Activated CD4-positive, alpha-beta T cell treated with anti-CD3 and anti-CD28 coated beads, Interleukin-2, amount 10 ng/mL, durations not matched to agents 7 days and 5 days (primary cell): ENCODE data around the gene PIEZO1. TPM values are rescaled to one million over a fixed set of nuclear protein-coding genes. Genes with fewer than 3 reads are reported as not detected.

ENCODE experiments used
- CTCF ChIA-PET: fragments of 350-600 bp; sonication (Branson Sonifier 250); formaldehyde crosslinking; loops from one replicate; lab custom pipeline; 2021; ENCODE audit warnings: antibody characterized with exemption; lab: Charles Lee
- POLR2A ChIA-PET: fragments of 350-600 bp; sonication (Branson Sonifier 250); formaldehyde crosslinking; loops from one replicate; lab custom pipeline; 2021; ENCODE audit warnings: antibody characterized with exemption; lab: Charles Lee
- DNase-seq: peaks from one replicate; pipeline ENCODE4 v3.0.0-alpha.2; 2020
- H3K27ac Mint-ChIP-seq: one replicate; pipeline ENCODE4 v1.8.0; 2021; ENCODE audit warnings: mild to moderate bottlenecking, moderate library complexity, mixed read lengths
- H3K27me3 Mint-ChIP-seq: one replicate; pipeline ENCODE4 v1.8.0; 2021; ENCODE audit warnings: mixed read lengths
- H3K36me3 Mint-ChIP-seq: one replicate; pipeline ENCODE4 v1.8.0; 2021; ENCODE audit warnings: low read depth, mixed read lengths
- H3K4me1 Mint-ChIP-seq: one replicate; pipeline ENCODE4 v1.8.0; 2021; ENCODE audit warnings: mixed read lengths
- H3K4me3 Mint-ChIP-seq: one replicate; pipeline ENCODE4 v1.8.0; 2021; ENCODE audit warnings: mild to moderate bottlenecking, moderate library complexity, mixed read lengths
- H3K9me3 Mint-ChIP-seq: one replicate; pipeline ENCODE4 v1.8.0; 2021; ENCODE audit warnings: mixed read lengths
- total RNA-seq, 2 experiments: library from RNA; stranded (reverse); gene quantifications; one replicate each; pipeline ENCODE4 v1.2.3, GENCODE V29; 2021

Gene PIEZO1
- total RNA-seq, 2 experiments from 2014 or later, result 239 to 303 TPM

DNA sequence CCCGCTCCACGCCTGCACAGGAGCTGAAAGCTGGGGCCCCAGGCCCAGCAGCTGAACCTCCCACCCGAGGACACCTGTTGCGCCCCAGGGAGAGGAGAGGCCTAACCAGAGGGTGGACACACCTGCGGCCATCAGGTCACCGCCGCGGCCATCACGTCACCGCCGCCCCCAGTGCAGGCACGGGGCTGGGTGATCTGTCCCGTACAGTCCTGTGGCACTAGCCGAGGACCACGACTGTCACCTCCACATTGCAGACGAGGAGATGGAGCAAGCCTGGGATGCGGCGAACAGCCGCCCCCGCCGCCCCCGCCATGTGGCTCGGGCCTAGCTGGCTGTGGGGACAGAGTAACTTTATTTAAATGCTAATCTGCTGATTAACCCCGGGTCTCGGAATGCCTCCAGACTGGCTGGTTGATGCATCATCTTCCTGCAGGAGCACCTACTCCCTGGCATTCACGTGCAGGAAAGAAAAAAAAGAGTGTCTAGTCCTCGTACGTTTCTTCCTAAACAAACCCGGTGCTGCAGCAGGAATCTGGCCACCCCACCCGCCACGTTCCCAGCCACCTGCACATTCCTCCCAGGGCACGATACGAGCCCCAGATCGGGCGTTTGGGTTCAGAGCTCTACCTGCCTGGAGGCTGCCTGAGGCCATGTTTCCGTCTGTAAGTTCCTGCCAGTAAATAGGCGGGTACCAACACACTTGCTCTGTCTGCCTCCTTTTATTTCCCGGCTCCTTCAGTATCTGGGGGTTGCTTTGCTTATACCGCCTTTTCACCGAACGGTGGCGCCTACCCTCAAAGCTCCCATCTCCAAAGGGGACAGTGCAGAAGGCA, 29.9 kb downstream of the PIEZO1 start:
- ChIA-PET POLR2A (no interaction called here), CTCF (interaction anchor here (0.5 to 6.0 kb wide), 2 partner anchors 18 to 552 kb away, joined by 7 to 27 read pairs; no protein-coding TSS in a partner anchor)
- Mint-ChIP-seq H3K9me3 (no peaks in the 10 kb centered on the region), H3K4me1 (peaks cover 24% of the 10 kb centered on the region), H3K4me3 (no peak overlapping the region), H3K27ac (no peak overlapping the region), H3K36me3 (no peaks in the 10 kb centered on the region), H3K27me3 (no peaks in the 10 kb centered on the region)
- DNase-seq, result no peak

DNA sequence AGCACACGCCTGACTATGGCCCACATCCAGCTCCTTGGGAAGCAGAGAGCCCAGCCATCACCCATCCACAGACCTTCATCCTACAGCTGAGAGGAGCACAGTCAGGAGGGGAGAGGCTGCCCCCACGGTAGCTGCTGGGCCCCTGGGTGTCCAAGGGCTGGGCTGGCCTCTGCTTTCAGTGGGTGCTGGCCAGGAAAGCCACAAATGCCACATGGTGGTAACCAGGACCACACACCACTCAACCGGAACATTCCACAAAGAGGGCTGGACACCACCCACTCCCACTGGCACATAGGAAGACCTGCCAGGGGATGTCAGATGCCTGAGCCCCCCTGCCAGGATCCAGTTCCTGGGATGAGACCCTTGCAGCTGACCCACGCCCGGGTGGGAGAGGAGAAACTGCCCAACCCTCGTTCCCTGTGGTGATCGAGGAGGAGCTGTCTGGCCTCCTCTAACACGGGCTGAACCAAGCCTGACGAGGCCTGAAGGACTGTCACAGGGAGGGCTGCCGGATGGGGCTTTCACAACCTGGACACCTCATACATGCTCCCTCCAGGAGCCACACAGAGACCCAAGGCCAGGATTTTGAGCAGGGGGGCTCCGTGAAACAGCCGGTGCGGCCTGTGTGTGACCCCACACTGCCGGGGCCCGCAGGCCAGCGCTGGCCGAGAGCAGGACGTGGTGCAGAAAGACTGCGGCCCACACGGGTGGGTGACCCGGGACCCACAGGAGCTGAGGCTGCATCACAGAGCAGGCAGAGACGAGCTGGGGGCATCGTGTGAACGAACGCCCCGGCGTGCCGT, 30.7 kb downstream of the PIEZO1 start:
- Mint-ChIP-seq H3K27ac (no peak overlapping the region), H3K4me3 (no peak overlapping the region), H3K4me1 (peaks cover 16% of the 10 kb centered on the region), H3K27me3 (no peaks in the 10 kb centered on the region), H3K9me3 (no peaks in the 10 kb centered on the region), H3K36me3 (no peaks in the 10 kb centered on the region)
- no peak for DNase-seq
- POLR2A ChIA-PET, result no interaction called here
- CTCF ChIA-PET, result interaction anchor here (0.7 to 6.0 kb wide), 3 partner anchors 8 to 17 kb away, joined by 3 to 27 read pairs (median 3); no protein-coding TSS in a partner anchor

DNA sequence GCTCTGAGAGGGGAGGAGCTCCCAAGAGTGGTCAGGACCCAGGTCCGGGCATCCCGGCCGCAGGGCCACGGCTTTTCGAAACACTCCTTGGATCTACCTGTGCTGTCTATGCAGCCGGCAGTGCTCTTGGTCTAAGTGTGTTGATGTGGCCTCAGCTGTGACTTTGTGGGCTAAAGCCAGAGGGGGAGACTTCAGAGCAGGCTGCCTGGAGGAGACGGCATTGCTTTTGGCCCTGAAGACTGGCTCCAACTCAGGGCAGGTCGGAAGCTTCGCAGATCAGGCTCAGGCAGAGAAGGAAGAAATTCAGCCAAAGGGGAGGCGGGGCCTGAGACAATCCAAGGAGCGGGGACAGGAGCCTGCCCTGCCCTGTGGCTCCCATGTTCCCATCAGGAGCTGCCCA, 31.4 kb downstream of the PIEZO1 start:
- POLR2A ChIA-PET, result no interaction called here
- no peak overlapping the region for H3K4me3 Mint-ChIP-seq
- H3K27ac Mint-ChIP-seq, result no peak overlapping the region

GRCh38 chr16:88753191-88753590, 31.8 kb downstream of the PIEZO1 start:
- peaks cover under 1% of the 10 kb centered on the region for H3K36me3 Mint-ChIP-seq
- ChIA-PET CTCF (interaction anchor here (0.6 to 6.0 kb wide), 3 partner anchors 14 to 415 kb away, joined by 3 to 27 read pairs (median 3); no protein-coding TSS in a partner anchor), POLR2A (no interaction called here)
- no peak overlapping the region for H3K27ac Mint-ChIP-seq
- no peak for DNase-seq
- no peaks in the 10 kb centered on the region for H3K27me3 Mint-ChIP-seq
- no peak overlapping the region for H3K4me3 Mint-ChIP-seq
- H3K4me1 Mint-ChIP-seq, result peaks cover 6% of the 10 kb centered on the region
- H3K9me3 Mint-ChIP-seq, result no peaks in the 10 kb centered on the region

More for the DNA sequence above, 31.4 kb downstream of the PIEZO1 start:
- peaks cover 10% of the 10 kb centered on the region for H3K4me1 Mint-ChIP-seq
- no peaks in the 10 kb centered on the region for H3K9me3 Mint-ChIP-seq
- no peak for DNase-seq
- CTCF ChIA-PET, result interaction anchor here (0.6 to 6.0 kb wide), 3 partner anchors 14 to 414 kb away, joined by 3 to 27 read pairs (median 3); no protein-coding TSS in a partner anchor
- H3K27me3 Mint-ChIP-seq, result no peaks in the 10 kb centered on the region
- H3K36me3 Mint-ChIP-seq, result no peaks in the 10 kb centered on the region

- no peak for DNase-seq
- CTCF ChIA-PET, result interaction anchor here (6.0 kb wide), 1 partner anchor 15 kb away, joined by 27 read pairs; no protein-coding TSS in a partner anchor
- Mint-ChIP-seq H3K9me3 (no peaks in the 10 kb centered on the region), H3K27ac (no peak overlapping the region), H3K4me3 (no peak overlapping the region), H3K36me3 (peaks cover 3% of the 10 kb centered on the region), H3K4me1 (peaks cover 2% of the 10 kb centered on the region), H3K27me3 (no peaks in the 10 kb centered on the region)
- POLR2A ChIA-PET, result no interaction called here
Measured at GRCh38 chr16:88752386-88753002, 32.5 kb downstream of the PIEZO1 start.

- no peak for DNase-seq
- ChIA-PET POLR2A (no interaction called here), CTCF (interaction anchor here (6.0 kb wide), 1 partner anchor 14 kb away, joined by 27 read pairs; no protein-coding TSS in a partner anchor)
- Mint-ChIP-seq H3K36me3 (peaks cover 3% of the 10 kb centered on the region), H3K27me3 (no peaks in the 10 kb centered on the region), H3K4me3 (no peak overlapping the region), H3K9me3 (no peaks in the 10 kb centered on the region), H3K4me1 (peaks cover 16% of the 10 kb centered on the region), H3K27ac (no peak overlapping the region)
Measured at GRCh38 chr16:88750854-88751253, 34.2 kb downstream of the PIEZO1 start.

DNA sequence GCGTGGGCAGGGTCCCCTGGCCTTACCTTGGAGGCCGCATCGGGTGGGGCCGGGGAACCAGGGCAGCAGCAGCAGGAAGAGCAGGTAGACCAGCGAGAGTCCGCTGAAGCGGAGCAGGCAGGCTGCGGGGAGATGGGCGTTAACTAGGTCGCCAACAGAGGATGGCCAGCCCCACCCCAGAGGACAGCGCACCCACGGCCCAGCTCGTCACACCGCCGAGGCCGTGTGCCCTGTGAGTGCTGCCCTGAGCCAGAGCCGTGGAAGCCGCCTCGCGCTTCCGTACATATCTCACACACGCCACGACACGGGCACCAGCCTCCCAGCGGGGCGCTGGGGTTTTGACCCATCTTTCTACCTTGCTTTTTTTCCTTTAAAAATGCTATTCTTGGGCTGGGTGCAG, 35.7 kb downstream of the PIEZO1 start:
- H3K36me3 Mint-ChIP-seq, result peaks cover 3% of the 10 kb centered on the region
- H3K27ac Mint-ChIP-seq, result no peak overlapping the region
- H3K9me3 Mint-ChIP-seq, result no peaks in the 10 kb centered on the region
- ChIA-PET POLR2A (no interaction called here), CTCF (no interaction called here)
- H3K4me3 Mint-ChIP-seq, result no peak overlapping the region
- H3K4me1 Mint-ChIP-seq, result peaks cover 27% of the 10 kb centered on the region
- no peaks in the 10 kb centered on the region for H3K27me3 Mint-ChIP-seq
- no peak for DNase-seq

GRCh38 chr16:88748364-88748763, 36.7 kb downstream of the PIEZO1 start:
- H3K36me3 Mint-ChIP-seq, result peaks cover 3% of the 10 kb centered on the region
- H3K27me3 Mint-ChIP-seq, result no peaks in the 10 kb centered on the region
- POLR2A ChIA-PET, result no interaction called here
- H3K4me1 Mint-ChIP-seq, result peaks cover 34% of the 10 kb centered on the region
- DNase-seq, result no peak
- no peak overlapping the region for H3K27ac Mint-ChIP-seq
- no peaks in the 10 kb centered on the region for H3K9me3 Mint-ChIP-seq
- CTCF ChIA-PET, result interaction anchor here (0.6 to 3.8 kb wide), 3 partner anchors 9 to 77 kb away, joined by 3 to 26 read pairs (median 4); no protein-coding TSS in a partner anchor
- H3K4me3 Mint-ChIP-seq, result no peak overlapping the region

GRCh38 chr16:88747588-88748301, 37.3 kb downstream of the PIEZO1 start:
- no peaks in the 10 kb centered on the region for H3K27me3 Mint-ChIP-seq
- DNase-seq, result peak; percentile 52
- peaks cover 36% of the 10 kb centered on the region for H3K4me1 Mint-ChIP-seq
- H3K36me3 Mint-ChIP-seq, result peaks cover 3% of the 10 kb centered on the region
- POLR2A ChIA-PET, result no interaction called here
- H3K4me3 Mint-ChIP-seq, result no peak overlapping the region
- no peaks in the 10 kb centered on the region for H3K9me3 Mint-ChIP-seq
- H3K27ac Mint-ChIP-seq, result peak overlapping the region; percentile 25
- CTCF ChIA-PET, result interaction anchor here (1.0 to 3.8 kb wide), 3 partner anchors 10 to 35 kb away, joined by 3 to 26 read pairs (median 4); no protein-coding TSS in a partner anchor

GRCh38 chr16:88746506-88746905, 38.5 kb downstream of the PIEZO1 start:
- no peak for DNase-seq
- Mint-ChIP-seq H3K27ac (peak overlapping the region; percentile 90), H3K9me3 (no peaks in the 10 kb centered on the region), H3K36me3 (peaks cover 3% of the 10 kb centered on the region), H3K4me3 (no peak overlapping the region), H3K27me3 (no peaks in the 10 kb centered on the region), H3K4me1 (peaks cover 36% of the 10 kb centered on the region)
- CTCF ChIA-PET, result interaction anchor here (1.0 to 3.8 kb wide), 4 partner anchors 8 to 37 kb away, joined by 3 to 26 read pairs (median 4); no protein-coding TSS in a partner anchor
- POLR2A ChIA-PET, result no interaction called here

DNA sequence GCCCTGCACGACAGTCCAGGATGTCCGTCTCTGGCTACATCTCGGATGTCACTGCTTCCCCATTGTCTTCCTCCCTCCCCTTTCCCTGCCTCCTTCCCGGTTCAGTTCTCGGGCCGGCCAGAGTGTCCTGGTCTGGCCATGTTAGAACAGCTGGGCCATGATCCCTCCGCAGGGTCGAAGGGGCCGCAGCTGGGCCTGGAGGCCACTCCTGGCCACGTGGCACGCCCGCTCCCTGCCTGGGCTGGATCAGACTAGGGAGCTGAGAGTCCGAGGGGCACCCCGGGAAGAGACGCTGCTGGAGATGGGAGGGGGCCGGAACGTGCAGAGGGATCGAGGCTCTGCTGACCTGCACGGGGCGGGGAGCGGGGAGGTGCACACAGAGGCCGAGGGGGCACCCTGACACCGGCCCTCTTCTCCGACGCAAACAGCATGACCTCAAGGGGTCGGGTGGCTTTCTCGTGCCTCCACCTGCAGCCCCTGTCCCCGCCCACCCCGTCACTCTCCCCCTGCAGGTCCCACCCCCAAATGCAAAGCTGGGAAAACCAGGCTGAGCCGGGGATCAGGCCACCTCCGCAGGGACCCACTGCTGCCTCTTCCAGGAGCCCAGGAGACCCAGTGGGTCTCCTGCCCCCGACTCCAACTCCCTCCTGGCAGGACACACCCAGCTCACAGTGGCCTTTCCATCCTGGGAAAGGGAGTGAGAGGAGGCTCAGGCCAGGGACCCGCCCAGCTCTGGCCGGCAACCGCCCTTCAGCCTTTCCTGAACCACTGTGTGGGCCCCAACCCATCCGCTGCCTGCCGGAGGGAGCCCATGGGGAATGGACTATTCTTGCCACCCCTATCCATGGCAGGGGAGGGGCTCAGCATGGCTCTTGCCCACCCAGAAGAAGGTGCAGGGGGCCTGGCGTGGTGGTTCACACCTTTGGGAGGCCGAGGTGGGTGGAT, 40.2 kb downstream of the PIEZO1 start:
- Mint-ChIP-seq H3K27ac (peak overlapping the region; percentile 90), H3K36me3 (peaks cover 9% of the 10 kb centered on the region), H3K9me3 (no peaks in the 10 kb centered on the region), H3K27me3 (no peaks in the 10 kb centered on the region), H3K4me1 (peaks cover 36% of the 10 kb centered on the region), H3K4me3 (no peak overlapping the region)
- POLR2A ChIA-PET, result no interaction called here
- no peak for DNase-seq
- CTCF ChIA-PET, result interaction anchor here (0.6 to 3.8 kb wide), 7 partner anchors 8 to 422 kb away, joined by 3 to 26 read pairs (median 4); no protein-coding TSS in a partner anchor
